ENCODE results near the gene CLMN. TPM values are rescaled to one million over a fixed set of nuclear protein-coding genes. Genes with fewer than 3 reads are reported as not detected.

The CLMN gene
- total RNA-seq, 2 donors from 2014 or later = 24.6 to 39.3 TPM

DNA sequence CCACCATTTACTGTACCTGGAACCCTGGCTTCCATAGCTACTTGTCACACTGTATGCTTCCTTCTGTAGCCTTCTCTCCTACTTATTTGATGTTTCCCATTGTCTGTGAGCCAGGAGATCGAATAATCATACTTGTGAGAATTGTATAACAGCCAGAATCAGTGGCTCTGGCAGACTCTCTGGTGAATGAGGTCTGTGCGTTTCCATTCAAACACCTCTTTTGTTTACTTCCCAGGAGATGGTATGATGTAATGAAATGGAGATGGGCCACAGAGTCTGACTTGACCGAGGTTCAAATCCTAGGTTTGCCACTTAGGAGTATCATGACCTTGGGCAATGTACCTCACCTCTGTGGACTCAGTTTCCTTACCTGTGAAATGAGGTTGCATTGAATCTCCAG lies 35.7 kb upstream of the CLMN start:
- intact Hi-C loops (cut with DNase I) = no loop called here
- DNase-seq (ENCODE audit: low spot score) = no peak
- Histone ChIP-seq H3K4me1 (replicated peaks) (no peaks in the 10 kb centered on the region), H3K9me3 (no peaks in the 10 kb centered on the region), H3K27ac (no peak overlapping the region), H3K36me3 (no peaks in the 10 kb centered on the region), H3K27me3 (replicated peaks; ENCODE audit: insufficient read depth) (no peaks in the 10 kb centered on the region), H3K4me3 (no peak overlapping the region)
- no peak for TF ChIP-seq POLR2A (IDR thresholded peaks at IDR 0.05)
- no peak for TF ChIP-seq POLR2AphosphoS5 (IDR thresholded peaks at IDR 0.05)
- TF ChIP-seq CTCF (IDR thresholded peaks at IDR 0.05) = no peak
- 43% methylated on average over 3 of the region's 3 CpGs for WGBS

- no peak overlapping the region for H3K4me3 ChIP-seq
- no peaks in the 10 kb centered on the region for H3K27me3 ChIP-seq (replicated peaks; ENCODE audit: insufficient read depth)
Measured at GRCh38 chr14:95354834-95355233, 35.1 kb upstream of the CLMN start.

GRCh38 chr14:95353664-95354063 lies 34.0 kb upstream of the CLMN start:
- DNase-seq (ENCODE audit: low spot score) = no peak
- intact Hi-C loops (cut with DNase I) = no loop called here
- WGBS = 86% methylated on average over 9 of the region's 9 CpGs
- TF ChIP-seq POLR2A (IDR thresholded peaks at IDR 0.05) = no peak
- TF ChIP-seq CTCF (IDR thresholded peaks at IDR 0.05) = no peak
- no peak for TF ChIP-seq POLR2AphosphoS5 (IDR thresholded peaks at IDR 0.05)
- H3K9me3 ChIP-seq = no peaks in the 10 kb centered on the region
- no peaks in the 10 kb centered on the region for H3K36me3 ChIP-seq
- H3K4me1 ChIP-seq (replicated peaks) = no peaks in the 10 kb centered on the region
- H3K27ac ChIP-seq = no peak overlapping the region
- no peaks in the 10 kb centered on the region for H3K27me3 ChIP-seq (replicated peaks; ENCODE audit: insufficient read depth)
- H3K4me3 ChIP-seq = no peak overlapping the region

More at GRCh38 chr14:95354834-95355233, 35.1 kb upstream of the CLMN start:
- no peaks in the 10 kb centered on the region for H3K4me1 ChIP-seq (replicated peaks)
- TF ChIP-seq POLR2AphosphoS5 (IDR thresholded peaks at IDR 0.05) = no peak
- TF ChIP-seq CTCF (IDR thresholded peaks at IDR 0.05) = no peak
- TF ChIP-seq POLR2A (IDR thresholded peaks at IDR 0.05) = no peak
- H3K27ac ChIP-seq = no peak overlapping the region
- no peaks in the 10 kb centered on the region for H3K9me3 ChIP-seq
- H3K36me3 ChIP-seq = no peaks in the 10 kb centered on the region
- DNase-seq (ENCODE audit: low spot score) = no peak
- intact Hi-C loops (cut with DNase I) = no loop called here

DNA sequence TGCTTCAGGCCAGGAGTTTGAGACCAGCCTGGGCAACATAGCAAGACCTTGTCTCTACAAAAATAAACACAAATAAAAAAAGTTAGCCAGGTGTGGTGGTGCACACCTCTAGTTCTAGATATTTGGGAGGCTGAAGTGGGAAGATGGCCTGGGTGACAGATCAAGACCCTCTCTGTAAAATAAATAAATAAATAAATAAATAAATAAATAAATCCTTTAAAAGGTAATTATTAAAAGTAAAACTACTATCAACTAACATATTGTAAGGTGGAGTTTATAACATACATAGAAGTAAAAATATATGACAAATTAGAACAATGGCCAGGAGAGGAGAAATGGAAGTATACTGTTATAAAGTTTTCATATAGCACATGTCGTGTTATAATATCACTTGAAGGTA lies 33.3 kb upstream of the CLMN start:
- no peak for DNase-seq (ENCODE audit: low spot score)

More for the DNA sequence above, 33.3 kb upstream of the CLMN start:
- Histone ChIP-seq H3K4me1 (replicated peaks) (no peaks in the 10 kb centered on the region), H3K36me3 (no peaks in the 10 kb centered on the region), H3K4me3 (no peak overlapping the region), H3K9me3 (no peaks in the 10 kb centered on the region), H3K27me3 (replicated peaks; ENCODE audit: insufficient read depth) (no peaks in the 10 kb centered on the region), H3K27ac (no peak overlapping the region)
- TF ChIP-seq CTCF (IDR thresholded peaks at IDR 0.05) (no peak), POLR2AphosphoS5 (IDR thresholded peaks at IDR 0.05) (no peak), POLR2A (IDR thresholded peaks at IDR 0.05) (no peak)
- WGBS = 100% methylated on average over 1 of the region's 1 CpG
- intact Hi-C loops (cut with DNase I) = no loop called here

All from prostate gland (tissue), 2 donors.